ENCODE data around the gene FNDC3B.

FNDC3B gene

DNA sequence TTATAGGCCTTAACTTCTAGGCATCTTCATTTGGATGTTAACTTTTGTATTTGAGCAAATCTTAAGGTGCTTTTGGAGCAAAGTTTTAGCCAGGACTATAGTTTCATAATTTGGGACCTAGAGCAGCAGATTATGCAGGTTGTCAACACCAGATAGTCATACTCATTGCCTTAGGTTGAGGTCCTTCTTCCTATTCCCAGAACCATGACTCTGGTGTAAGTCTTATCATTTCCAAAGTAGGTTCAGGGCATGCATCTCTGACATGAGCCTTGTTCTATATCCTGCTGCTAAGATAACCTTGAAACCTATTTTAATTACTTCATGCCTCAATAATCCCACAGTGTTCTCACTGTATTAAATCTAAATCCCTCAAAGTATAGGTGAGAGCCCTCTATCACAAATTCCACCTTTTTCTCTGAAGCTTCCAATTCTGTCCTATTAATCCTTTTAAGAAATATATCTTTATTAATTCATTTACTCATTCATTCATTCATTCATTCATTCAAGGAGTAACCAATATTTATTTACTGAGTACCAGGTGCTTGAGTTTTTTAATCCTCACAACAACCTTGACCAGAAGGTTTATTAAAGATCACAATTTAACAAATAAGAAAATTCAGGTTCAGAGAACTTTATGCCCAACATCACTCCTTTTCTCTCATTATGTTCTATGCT, 2.7 kb upstream of the FNDC3B start:
- no peak overlapping the region for H3K4me3 ChIP-seq (ENCODE audit: low read depth, low read length)
- H3K36me3 ChIP-seq (ENCODE audit: control insufficient read depth in 2 of 2, insufficient read depth in 1 of 2, low read length in 2 of 2), result no peaks in the 10 kb centered on the region
- TF ChIP-seq ZBTB1 (tag by site-specific recombination; IDR thresholded peaks at IDR 0.05) (no peak), ZNF16 (tag by site-specific recombination; IDR thresholded peaks at IDR 0.05; ENCODE audit: low read depth) (no peak), ZNF830 (tag by site-specific recombination; IDR thresholded peaks at IDR 0.05; ENCODE audit: low read depth) (no peak), ZNF837 (tag by site-specific recombination; IDR thresholded peaks at IDR 0.05) (no peak), MZF1 (tag by site-specific recombination; IDR thresholded peaks at IDR 0.05; ENCODE audit: borderline replicate concordance) (no peak), ZNF341 (tag by site-specific recombination; IDR thresholded peaks at IDR 0.05; ENCODE audit: low read depth) (no peak), ZBTB17 (tag by site-specific recombination; IDR thresholded peaks at IDR 0.05) (no peak), YY1 (tag by site-specific recombination; IDR thresholded peaks at IDR 0.05) (no peak), ZNF146 (tag by site-specific recombination; IDR thresholded peaks at IDR 0.05) (no peak), ZEB2 (tag by site-specific recombination; IDR thresholded peaks at IDR 0.05) (no peak)
- TF ChIP-seq, protein P1, sequence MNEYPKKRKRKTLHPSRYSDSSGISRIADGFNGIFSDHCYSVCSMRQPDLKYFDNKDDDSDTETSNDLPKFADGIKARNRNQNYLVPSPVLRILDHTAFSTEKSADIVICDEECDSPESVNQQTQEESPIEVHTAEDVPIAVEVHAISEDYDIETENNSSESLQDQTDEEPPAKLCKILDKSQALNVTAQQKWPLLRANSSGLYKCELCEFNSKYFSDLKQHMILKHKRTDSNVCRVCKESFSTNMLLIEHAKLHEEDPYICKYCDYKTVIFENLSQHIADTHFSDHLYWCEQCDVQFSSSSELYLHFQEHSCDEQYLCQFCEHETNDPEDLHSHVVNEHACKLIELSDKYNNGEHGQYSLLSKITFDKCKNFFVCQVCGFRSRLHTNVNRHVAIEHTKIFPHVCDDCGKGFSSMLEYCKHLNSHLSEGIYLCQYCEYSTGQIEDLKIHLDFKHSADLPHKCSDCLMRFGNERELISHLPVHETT (tag by site-specific recombination; IDR thresholded peaks at IDR 0.05), result no peak
- TF ChIP-seq, protein P2, sequence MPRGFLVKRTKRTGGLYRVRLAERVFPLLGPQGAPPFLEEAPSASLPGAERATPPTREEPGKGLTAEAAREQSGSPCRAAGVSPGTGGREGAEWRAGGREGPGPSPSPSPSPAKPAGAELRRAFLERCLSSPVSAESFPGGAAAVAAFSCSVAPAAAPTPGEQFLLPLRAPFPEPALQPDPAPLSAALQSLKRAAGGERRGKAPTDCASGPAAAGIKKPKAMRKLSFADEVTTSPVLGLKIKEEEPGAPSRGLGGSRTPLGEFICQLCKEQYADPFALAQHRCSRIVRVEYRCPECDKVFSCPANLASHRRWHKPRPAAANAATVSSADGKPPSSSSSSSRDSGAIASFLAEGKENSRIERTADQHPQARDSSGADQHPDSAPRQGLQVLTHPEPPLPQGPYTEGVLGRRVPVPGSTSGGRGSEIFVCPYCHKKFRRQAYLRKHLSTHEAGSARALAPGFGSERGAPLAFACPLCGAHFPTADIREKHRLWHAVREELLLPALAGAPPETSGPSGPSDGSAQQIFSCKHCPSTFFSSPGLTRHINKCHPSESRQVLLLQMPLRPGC (tag by site-specific recombination; IDR thresholded peaks at IDR 0.05), result no peak
- TF ChIP-seq, protein P3, sequence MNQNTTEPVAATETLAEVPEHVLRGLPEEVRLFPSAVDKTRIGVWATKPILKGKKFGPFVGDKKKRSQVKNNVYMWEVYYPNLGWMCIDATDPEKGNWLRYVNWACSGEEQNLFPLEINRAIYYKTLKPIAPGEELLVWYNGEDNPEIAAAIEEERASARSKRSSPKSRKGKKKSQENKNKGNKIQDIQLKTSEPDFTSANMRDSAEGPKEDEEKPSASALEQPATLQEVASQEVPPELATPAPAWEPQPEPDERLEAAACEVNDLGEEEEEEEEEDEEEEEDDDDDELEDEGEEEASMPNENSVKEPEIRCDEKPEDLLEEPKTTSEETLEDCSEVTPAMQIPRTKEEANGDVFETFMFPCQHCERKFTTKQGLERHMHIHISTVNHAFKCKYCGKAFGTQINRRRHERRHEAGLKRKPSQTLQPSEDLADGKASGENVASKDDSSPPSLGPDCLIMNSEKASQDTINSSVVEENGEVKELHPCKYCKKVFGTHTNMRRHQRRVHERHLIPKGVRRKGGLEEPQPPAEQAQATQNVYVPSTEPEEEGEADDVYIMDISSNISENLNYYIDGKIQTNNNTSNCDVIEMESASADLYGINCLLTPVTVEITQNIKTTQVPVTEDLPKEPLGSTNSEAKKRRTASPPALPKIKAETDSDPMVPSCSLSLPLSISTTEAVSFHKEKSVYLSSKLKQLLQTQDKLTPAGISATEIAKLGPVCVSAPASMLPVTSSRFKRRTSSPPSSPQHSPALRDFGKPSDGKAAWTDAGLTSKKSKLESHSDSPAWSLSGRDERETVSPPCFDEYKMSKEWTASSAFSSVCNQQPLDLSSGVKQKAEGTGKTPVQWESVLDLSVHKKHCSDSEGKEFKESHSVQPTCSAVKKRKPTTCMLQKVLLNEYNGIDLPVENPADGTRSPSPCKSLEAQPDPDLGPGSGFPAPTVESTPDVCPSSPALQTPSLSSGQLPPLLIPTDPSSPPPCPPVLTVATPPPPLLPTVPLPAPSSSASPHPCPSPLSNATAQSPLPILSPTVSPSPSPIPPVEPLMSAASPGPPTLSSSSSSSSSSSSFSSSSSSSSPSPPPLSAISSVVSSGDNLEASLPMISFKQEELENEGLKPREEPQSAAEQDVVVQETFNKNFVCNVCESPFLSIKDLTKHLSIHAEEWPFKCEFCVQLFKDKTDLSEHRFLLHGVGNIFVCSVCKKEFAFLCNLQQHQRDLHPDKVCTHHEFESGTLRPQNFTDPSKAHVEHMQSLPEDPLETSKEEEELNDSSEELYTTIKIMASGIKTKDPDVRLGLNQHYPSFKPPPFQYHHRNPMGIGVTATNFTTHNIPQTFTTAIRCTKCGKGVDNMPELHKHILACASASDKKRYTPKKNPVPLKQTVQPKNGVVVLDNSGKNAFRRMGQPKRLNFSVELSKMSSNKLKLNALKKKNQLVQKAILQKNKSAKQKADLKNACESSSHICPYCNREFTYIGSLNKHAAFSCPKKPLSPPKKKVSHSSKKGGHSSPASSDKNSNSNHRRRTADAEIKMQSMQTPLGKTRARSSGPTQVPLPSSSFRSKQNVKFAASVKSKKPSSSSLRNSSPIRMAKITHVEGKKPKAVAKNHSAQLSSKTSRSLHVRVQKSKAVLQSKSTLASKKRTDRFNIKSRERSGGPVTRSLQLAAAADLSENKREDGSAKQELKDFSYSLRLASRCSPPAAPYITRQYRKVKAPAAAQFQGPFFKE (tag by site-specific recombination; IDR thresholded peaks at IDR 0.05; ENCODE audit: borderline replicate concordance), result no peak
- no peaks in the 10 kb centered on the region for H3K9me3 ChIP-seq (ENCODE audit: control insufficient read depth, insufficient read depth, low read depth, low read length)
- peaks cover 3% of the 10 kb centered on the region; the same call in 1 of the 2 replicates for H3K4me1 ChIP-seq (ENCODE audit: control insufficient read depth, insufficient read depth, low read length)
- ChIA-PET POLR2A (interaction anchor here (0.7 kb wide), 1 partner anchor 69 kb away, joined by 3 read pairs; no protein-coding TSS in a partner anchor), CTCF (interaction anchor here (0.7 to 1.3 kb wide), 2 partner anchors 12 to 80 kb away, joined by 3 to 4 read pairs; no protein-coding TSS in a partner anchor)
- no peak overlapping the region for H3K27ac ChIP-seq (ENCODE audit: extremely low read depth, low read depth, low read length)

DNA sequence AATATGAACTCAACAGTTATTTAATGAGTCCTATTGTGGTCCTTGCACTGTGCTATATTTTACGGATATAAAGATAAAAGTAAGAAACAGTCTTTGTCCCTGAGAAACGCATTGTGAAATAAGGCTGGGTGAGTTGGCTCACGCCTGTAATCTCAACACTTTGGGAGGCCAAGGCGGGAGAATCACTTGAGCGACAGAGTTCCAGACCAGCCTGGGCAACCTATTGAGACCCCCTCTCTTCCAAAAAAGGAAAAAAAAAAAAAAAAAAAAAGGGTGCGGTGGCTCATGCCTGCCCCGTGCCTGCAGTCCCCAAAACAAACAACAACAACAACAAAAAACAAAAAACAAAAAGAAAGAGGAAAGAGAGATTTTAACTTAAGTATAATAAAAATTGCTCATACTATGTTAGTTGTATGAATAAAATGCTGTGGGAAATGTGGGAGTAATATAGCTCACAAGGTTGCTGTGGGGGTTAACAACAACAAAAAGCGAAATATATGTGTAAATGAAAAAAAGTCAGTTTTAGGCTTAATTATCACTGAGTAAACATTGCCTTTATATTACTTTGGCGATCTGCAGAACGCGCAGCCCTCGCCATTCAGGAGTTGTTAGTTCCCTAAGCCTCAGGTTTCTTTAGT, 461 bp upstream of the FNDC3B start:
- CTCF ChIA-PET, result interaction anchor here (0.6 to 0.7 kb wide), 3 partner anchors 13 to 437 kb away, joined by 3 to 4 read pairs (median 4); no protein-coding TSS in a partner anchor
- Histone ChIP-seq H3K36me3 (ENCODE audit: control insufficient read depth in 2 of 2, insufficient read depth in 1 of 2, low read length in 2 of 2) (no peaks in the 10 kb centered on the region), H3K9me3 (ENCODE audit: control insufficient read depth, insufficient read depth, low read depth, low read length) (no peaks in the 10 kb centered on the region), H3K27ac (ENCODE audit: extremely low read depth, low read depth, low read length) (no peak overlapping the region; the same call in 1 of the 2 replicates), H3K4me3 (ENCODE audit: low read depth, low read length) (peak overlapping the region; percentile 92), H3K4me1 (ENCODE audit: control insufficient read depth, insufficient read depth, low read length) (peaks cover 4% of the 10 kb centered on the region; the same call in 1 of the 2 replicates)
- POLR2A ChIA-PET, result interaction anchor here (0.6 to 1.5 kb wide), 6 partner anchors 66 to 160 kb away, joined by 3 to 10 read pairs (median 4); no protein-coding TSS in a partner anchor
- TF ChIP-seq ZNF433 (tag by site-specific recombination; IDR thresholded peaks at IDR 0.05; ENCODE audit: low read depth) (no peak), ZNF600 (tag by site-specific recombination; IDR thresholded peaks at IDR 0.05) (0 out of 2 replicates have a peak, but pooled peaks have one; percentile 71), ZNF311 (tag by site-specific recombination; IDR thresholded peaks at IDR 0.05; ENCODE audit: borderline replicate concordance) (no peak), SCRT1 (tag by site-specific recombination; IDR thresholded peaks at IDR 0.05; ENCODE audit: borderline replicate concordance) (no peak), ZNF501 (tag by site-specific recombination; IDR thresholded peaks at IDR 0.05) (0 out of 2 replicates have a peak, but pooled peaks have one; percentile 12), ZNF404 (tag by site-specific recombination; IDR thresholded peaks at IDR 0.05) (no peak)
- TF ChIP-seq, protein P4, sequence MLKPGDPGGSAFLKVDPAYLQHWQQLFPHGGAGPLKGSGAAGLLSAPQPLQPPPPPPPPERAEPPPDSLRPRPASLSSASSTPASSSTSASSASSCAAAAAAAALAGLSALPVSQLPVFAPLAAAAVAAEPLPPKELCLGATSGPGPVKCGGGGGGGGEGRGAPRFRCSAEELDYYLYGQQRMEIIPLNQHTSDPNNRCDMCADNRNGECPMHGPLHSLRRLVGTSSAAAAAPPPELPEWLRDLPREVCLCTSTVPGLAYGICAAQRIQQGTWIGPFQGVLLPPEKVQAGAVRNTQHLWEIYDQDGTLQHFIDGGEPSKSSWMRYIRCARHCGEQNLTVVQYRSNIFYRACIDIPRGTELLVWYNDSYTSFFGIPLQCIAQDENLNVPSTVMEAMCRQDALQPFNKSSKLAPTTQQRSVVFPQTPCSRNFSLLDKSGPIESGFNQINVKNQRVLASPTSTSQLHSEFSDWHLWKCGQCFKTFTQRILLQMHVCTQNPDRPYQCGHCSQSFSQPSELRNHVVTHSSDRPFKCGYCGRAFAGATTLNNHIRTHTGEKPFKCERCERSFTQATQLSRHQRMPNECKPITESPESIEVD (tag by site-specific recombination; IDR thresholded peaks at IDR 0.05), result 0 out of 2 replicates have a peak, but pooled peaks have one; percentile 50
- TF ChIP-seq, protein P5, sequence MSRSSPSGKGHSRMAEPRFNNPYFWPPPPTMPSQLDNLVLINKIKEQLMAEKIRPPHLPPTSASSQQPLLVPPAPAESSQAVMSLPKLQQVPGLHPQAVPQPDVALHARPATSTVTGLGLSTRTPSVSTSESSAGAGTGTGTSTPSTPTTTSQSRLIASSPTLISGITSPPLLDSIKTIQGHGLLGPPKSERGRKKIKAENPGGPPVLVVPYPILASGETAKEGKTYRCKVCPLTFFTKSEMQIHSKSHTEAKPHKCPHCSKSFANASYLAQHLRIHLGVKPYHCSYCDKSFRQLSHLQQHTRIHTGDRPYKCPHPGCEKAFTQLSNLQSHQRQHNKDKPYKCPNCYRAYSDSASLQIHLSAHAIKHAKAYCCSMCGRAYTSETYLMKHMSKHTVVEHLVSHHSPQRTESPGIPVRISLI (tag by site-specific recombination; IDR thresholded peaks at IDR 0.05), result 0 out of 2 replicates have a peak, but pooled peaks have one; percentile 12
